NCI-H2107 treated with DMSO at 0.1 percent for 48 hours (cell line): ENCODE data around the gene DIRAS1.
"Not testable (repeated sequence)": the region's sequence is repeated elsewhere in the genome, so short reads cannot be mapped to it uniquely, and the experiment has no call there.

Experiments used
- DNase-seq: peaks from one replicate; lab custom pipeline; 2025; ENCODE audit not compliant: unreplicated experiment; lab: John Stamatoyannopoulos, UW

DIRAS1 gene

DNA sequence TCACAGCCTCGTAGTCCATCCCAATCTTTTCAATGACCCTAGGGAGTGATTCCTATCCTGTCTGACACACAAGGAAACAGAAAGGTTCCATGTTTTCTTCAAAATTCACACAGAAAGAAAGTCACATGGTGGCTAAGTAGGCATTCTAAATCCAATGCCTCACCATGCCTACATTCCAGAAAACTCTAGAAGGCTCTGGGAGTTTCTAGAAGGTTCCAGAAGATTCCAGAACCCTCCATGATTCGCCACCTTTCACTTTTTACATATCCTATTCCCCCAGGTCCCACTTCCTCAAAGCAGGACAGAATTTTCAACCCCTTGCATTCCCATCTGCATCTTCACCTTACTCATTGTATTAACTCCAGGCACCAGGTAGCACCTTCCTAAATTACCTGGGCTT lies 41.7 kb downstream of the DIRAS1 start:
- DNase-seq, result no peak

DNA sequence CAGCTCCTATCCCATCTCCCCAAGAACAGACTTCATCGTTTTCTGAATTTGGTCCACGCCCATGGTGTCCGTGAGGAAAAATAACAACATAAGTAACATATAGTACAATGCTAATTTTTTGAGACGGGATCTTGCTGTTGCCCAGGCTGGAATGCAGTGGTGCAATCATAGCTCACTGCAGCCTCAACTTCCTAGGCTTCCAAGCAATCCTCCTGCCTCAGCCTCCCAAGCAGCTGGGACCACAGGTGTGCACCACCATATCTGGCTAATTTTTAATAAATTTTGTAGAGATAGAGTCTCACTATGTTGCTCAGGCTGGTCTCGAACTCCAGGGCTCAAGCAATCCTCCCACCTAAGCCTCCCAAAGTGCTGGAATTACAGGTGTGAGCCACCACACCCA lies 42.2 kb downstream of the DIRAS1 start:
- not testable (repeated sequence) for DNase-seq

DNA sequence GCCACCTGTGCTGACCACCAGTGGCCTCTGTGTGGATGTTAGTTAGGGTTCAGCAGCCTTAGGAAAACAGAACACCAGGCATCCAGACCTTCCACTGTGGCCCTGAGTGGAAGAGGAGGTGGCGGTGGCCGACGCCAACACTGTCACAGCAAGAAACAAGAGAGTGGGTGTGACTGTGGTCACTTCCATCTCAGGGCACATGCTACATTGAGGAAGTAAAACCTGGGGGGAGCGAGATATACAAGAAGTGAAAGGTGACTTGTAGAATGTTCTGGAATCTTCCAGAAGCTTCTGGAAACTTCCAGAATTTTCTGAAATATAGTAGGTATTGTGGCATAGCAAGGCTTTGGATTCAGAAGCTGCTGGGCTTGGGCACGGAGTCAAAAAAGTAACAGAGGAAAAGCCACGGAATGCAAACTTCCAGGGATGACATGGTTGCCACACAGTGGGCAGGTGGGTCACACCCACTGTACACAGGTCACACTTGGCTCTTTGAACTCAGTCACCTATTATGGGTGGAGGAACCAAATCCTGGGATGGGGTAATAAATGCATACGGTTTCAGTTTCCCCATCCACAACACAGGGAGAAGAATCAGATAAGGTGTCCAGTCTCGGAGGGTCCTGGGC lies 43.0 kb downstream of the DIRAS1 start:
- no peak for DNase-seq

DNA sequence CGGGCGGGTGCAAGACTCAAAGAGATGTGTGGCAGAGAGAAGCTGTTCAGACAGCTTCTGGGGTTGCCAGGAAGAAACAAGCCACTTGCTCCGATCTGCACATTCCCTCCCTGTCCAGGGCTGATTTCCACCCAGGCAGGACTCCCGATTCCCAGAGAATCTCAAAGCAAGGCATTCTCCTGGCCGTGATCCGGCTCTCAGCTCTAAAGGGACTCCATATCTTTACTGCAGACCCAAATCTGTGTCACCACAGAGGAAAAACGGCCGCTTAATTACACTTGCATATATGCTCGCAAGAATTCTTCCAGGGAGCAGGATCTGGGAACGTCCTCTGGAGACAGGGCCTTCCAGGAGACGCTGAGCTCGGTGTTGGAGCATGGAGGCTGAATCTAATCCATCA lies 44.3 kb downstream of the DIRAS1 start:
- DNase-seq, result no peak

DNA sequence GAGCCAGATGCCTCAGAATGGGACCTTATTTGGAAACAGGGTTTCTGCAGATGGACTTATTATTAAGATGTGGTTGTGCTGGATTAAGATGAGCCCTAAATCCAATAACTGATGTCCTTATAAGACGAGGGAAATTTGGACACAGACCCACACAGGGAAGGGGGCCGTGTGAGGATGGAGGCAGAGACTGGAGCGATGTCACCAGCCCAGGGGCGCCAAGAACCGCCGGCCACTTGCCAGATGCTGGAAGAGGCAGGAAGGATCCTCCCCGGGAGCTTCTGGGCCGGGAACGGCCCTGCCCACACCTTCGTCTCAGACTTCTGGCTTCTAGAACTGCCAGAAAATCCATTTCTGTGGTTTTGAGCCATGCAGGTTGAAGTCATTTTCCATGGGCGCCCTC lies 45.3 kb downstream of the DIRAS1 start:
- no peak for DNase-seq

DNA sequence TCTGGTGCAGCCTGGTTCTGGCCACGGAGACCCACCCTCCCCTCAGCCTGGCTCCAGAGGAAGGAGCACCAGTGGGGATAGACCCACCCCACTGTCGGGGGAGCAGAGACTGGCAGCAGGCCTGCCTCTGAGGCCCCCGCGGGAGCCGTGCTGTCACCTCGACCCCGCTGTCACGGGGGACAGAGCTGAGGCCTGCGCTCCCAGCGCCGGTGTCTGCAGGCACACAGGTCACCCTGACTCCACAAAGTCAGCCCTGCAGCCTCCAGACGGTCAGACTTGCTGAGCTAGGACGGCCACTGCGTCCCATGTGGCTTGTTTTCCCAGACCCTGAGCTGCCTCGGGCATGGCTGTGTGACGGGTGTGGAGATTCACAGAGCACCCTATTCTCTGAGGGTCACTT lies 51.0 kb downstream of the DIRAS1 start:
- no peak for DNase-seq

DNA sequence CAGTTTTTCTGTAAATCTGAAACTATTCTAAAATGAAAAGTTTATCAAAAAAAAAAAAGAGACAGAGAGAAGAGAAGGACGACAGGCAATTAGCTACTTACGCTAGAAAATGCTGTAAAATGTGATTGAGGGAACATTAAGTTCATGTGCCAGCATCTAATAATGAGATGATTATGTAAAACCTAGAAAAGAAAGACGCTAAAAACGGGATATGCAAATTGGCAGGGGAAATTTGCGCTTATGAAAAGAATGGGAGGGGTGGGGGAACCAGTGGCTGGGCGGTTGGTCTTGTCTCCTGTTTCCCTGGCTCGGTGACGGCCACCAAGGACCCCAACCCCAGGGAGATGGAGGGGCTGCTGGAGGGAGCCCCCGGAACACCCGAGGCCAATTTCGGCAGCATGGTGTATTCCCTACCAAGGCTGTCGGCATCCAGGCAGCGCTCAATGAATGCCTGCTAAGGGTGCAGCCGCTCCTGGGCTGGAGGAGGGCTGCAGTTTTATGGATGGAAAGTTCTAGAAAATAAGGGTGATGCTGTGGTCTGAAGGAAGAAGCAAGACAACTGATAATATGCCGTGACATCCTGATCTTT lies 52.9 kb downstream of the DIRAS1 start:
- no peak for DNase-seq

DNA sequence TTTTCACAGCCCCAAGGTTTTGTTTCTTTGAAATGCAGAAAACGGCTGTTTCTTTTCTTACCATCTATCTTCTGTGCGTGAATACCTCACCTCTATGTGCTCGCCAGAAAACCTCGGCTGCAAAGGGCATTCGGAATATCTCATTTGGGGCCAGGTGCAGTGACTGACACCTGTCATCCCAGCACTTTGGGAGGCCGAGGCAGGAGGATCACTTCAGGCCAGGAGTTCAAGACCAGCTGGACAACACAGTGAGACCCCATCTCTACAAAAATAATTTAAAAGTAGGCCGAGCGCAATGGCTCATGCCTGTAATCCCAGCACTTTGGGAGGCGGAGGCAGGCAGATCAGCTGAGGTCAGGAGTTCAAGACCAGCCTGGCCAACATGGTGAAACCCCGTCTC lies 53.8 kb downstream of the DIRAS1 start:
- DNase-seq, result not testable (repeated sequence)

DNA sequence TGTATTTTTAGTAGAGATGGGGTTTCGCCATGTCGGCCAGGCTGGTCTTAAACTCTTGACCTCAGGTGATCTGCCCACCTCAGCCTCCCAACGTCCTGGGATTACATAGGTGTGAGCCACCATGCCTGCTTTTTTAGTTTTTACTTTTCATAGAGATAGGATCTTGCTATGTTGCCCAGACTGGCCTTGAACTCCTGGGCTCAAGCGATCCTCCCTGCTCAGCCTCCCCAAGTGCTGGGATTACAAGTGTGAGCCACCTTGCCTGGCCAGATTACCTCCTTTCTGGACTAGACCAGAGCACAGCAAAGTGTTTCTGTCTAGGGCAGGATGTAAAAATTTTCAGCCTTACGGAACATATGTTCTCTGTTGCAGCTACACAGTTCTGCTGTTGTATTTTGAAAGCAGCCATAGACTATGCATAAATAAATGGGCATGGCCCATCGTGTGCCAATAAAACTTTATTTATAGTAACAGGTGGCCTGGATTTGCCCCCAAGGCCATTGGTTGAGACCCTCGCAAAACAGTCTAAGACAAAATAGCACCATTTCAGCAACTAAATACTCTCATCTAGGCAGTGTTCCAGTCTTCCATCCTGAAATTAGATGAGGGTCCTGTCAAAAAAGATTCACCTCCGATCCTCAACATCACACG lies 54.7 kb downstream of the DIRAS1 start:
- no peak for DNase-seq

DNA sequence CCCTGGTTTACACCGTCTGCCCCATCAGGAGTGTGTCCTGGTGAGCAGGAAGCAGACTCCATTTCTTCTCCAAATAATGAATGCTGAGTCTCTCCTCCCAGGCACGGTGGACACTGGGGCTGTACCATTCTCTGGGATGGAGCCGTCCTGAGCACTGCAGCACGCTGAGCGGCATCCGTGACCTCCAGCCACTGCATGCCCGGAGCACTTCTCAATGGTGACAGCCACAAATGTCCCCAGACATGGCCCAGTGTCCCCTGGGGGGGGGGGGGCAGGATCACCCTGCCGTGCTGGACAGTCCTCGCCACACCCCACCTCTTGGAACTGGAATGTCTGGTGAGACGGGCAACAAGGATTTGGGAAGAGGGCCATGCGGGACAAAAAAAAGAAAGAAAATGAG lies 56.1 kb downstream of the DIRAS1 start:
- DNase-seq, result no peak
